Mesendoderm (in vitro differentiated cells): ENCODE data around the gene HNRNPF.

ENCODE experiments used
- DNase-seq: peaks from one replicate; pipeline ENCODE4 v3.0.0; 2013
- H2AK5ac ChIP-seq: 2 replicates; pipeline ENCODE4 v1.6.1; 2013; ENCODE audit warnings: low read length, inconsistent platforms
- H2BK120ac ChIP-seq: 2 replicates; pipeline ENCODE4 v1.6.1; 2013; ENCODE audit warnings: low read depth, mild to moderate bottlenecking, low read length, moderate library complexity, mixed read lengths
- H2BK15ac ChIP-seq: replicated peaks from 2 replicates; pipeline ENCODE4 v1.6.1; 2013; ENCODE audit warnings: low read depth, mild to moderate bottlenecking, moderate library complexity
- H2BK5ac ChIP-seq: 2 replicates; pipeline ENCODE4 v1.6.1; 2013; ENCODE audit warnings: low read length, inconsistent platforms
- H3K18ac ChIP-seq: 2 replicates; pipeline ENCODE4 v1.6.1; 2013; ENCODE audit warnings: mild to moderate bottlenecking, low read length, mixed read lengths
- H3K23ac ChIP-seq: one replicate; pipeline ENCODE4 v1.6.1; 2013; ENCODE audit warnings: low read length
- H3K27ac ChIP-seq: 2 replicates; pipeline ENCODE4 v1.5.1; 2013; ENCODE audit warnings: low read depth, mild to moderate bottlenecking, inconsistent platforms, low read length, moderate library complexity
- H3K27me3 ChIP-seq: 2 replicates; pipeline ENCODE4 v1.6.1; 2013; ENCODE audit warnings: low read length, control low read depth, mild to moderate bottlenecking, inconsistent platforms; ENCODE audit not compliant: insufficient read depth, poor library complexity
- H3K36me3 ChIP-seq: 2 replicates; pipeline ENCODE4 v1.6.1; 2013; ENCODE audit warnings: low read length, inconsistent platforms; ENCODE audit not compliant: control insufficient read depth, insufficient read depth
- H3K4ac ChIP-seq: one replicate; pipeline ENCODE4 v1.6.1; 2013; ENCODE audit warnings: low read depth, mild to moderate bottlenecking, low read length, moderate library complexity
- H3K4me1 ChIP-seq: 2 replicates; pipeline ENCODE4 v1.6.1; 2013; ENCODE audit warnings: low read depth, low read length, inconsistent platforms; ENCODE audit not compliant: control insufficient read depth
- H3K4me2 ChIP-seq: 2 replicates; pipeline ENCODE4 v1.6.1; 2013; ENCODE audit warnings: low read length
- H3K4me3 ChIP-seq: 2 replicates; pipeline ENCODE4 v1.5.1; 2013; ENCODE audit warnings: mild to moderate bottlenecking, low read length
- H3K56ac ChIP-seq: one replicate; pipeline ENCODE4 v1.6.1; 2013; ENCODE audit warnings: low read length
- H3K79me1 ChIP-seq: 2 replicates; pipeline ENCODE4 v1.6.1; 2013; ENCODE audit warnings: low read length, inconsistent platforms
- H3K79me2 ChIP-seq: 2 replicates; pipeline ENCODE4 v1.6.1; 2013; ENCODE audit warnings: mild to moderate bottlenecking, low read length; ENCODE audit not compliant: control insufficient read depth, insufficient read depth
- H3K9ac ChIP-seq: 2 replicates; pipeline ENCODE4 v1.6.1; 2013; ENCODE audit warnings: low read length, inconsistent platforms
- H4K5ac ChIP-seq: one replicate; pipeline ENCODE4 v1.6.1; 2013; ENCODE audit warnings: low read length
- H4K8ac ChIP-seq: one replicate; pipeline ENCODE4 v1.6.1; 2013; ENCODE audit warnings: low read depth, mild to moderate bottlenecking, control low read depth, low read length, moderate library complexity
- WGBS: extraction: QIAGEN DNeasy Blood & Tissue Kit; methylation state at CpG from one replicate; pipeline ENCODE4 v1.1.7; 2013; ENCODE audit warnings: low lambda C conversion rate, missing lambda C conversion rate; ENCODE audit not compliant: insufficient coverage; ENCODE audit errors: extremely low coverage; 5-methylcytosine and 5-hydroxymethylcytosine counted together

The HNRNPF gene

GRCh38 chr10:43389867-43390266, 19.1 kb downstream of the HNRNPF start:
- Histone ChIP-seq H3K23ac (no peak overlapping the region), H3K4me3 (no peak overlapping the region), H2BK5ac (no peak overlapping the region), H3K36me3 (peaks cover 27% of the 10 kb centered on the region), H3K79me2 (peaks cover 57% of the 10 kb centered on the region), H3K4ac (no peak overlapping the region), H2BK120ac (no peak overlapping the region), H4K8ac (no peak overlapping the region), H4K5ac (no peak overlapping the region), H3K18ac (no peak overlapping the region), H3K4me2 (no peak overlapping the region), H2BK15ac (no peak overlapping the region), H3K4me1 (peaks cover 3% of the 10 kb centered on the region), H3K56ac (no peak overlapping the region), H3K27me3 (no peaks in the 10 kb centered on the region), H3K27ac (no peak overlapping the region), H3K9ac (no peak overlapping the region), H2AK5ac (no peak overlapping the region), H3K79me1 (peaks cover 32% of the 10 kb centered on the region)
- WGBS: no CpG with 5 or more reads among the region's 3 CpGs
- DNase-seq: peak; percentile 57

- Histone ChIP-seq H2AK5ac (no peak overlapping the region), H3K79me1 (peaks cover 25% of the 10 kb centered on the region), H3K4me1 (peaks cover 3% of the 10 kb centered on the region), H4K5ac (no peak overlapping the region), H3K18ac (no peak overlapping the region), H3K27ac (no peak overlapping the region), H3K4ac (no peak overlapping the region), H2BK15ac (no peak overlapping the region), H3K23ac (no peak overlapping the region), H3K36me3 (peaks cover 21% of the 10 kb centered on the region), H3K79me2 (peaks cover 38% of the 10 kb centered on the region), H3K27me3 (no peaks in the 10 kb centered on the region), H2BK120ac (no peak overlapping the region), H4K8ac (no peak overlapping the region), H3K4me3 (no peak overlapping the region), H3K4me2 (no peak overlapping the region), H3K56ac (no peak overlapping the region), H2BK5ac (no peak overlapping the region), H3K9ac (no peak overlapping the region)
- no peak for DNase-seq
- no CpG with 5 or more reads among the region's 5 CpGs for WGBS
Measured at GRCh38 chr10:43387678-43388032, 21.3 kb downstream of the HNRNPF start.

DNA sequence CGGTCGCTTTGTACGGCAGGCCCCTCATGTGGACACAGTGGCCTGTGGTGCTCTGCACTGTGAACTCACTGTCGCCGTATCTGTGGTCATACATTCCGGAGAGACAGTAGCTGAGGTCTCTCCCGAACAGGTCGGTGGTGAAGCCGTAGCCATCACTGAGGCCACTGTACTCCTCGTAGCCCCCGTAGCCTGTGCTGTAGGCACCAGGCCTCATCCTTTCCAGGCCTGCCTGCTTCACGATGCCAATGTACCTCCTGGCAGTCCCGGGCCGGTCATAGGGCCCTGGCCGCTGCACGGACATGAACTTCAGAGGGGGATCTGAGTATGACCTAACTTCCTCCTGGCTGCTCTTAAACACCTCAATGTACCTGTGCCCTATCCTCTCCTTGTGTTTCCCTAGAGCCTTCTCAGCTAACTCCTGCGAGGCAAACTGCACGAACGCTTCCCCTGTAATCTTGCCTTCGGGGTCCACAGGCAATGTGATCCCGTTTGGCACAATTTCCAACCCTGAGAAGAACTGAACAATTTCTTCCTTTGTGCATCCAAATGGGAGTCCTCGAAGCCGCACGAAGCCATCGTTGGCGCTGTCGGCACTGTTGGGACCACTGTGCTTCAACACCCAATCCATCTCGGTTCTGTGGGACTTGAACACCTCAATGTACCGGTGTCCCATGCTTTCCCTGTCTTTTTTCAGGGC, 21.9 kb downstream of the HNRNPF start:
- no peak overlapping the region for H2BK15ac ChIP-seq
- H4K8ac ChIP-seq: no peak overlapping the region
- H4K5ac ChIP-seq: no peak overlapping the region
- no peak overlapping the region for H2AK5ac ChIP-seq
- peaks cover 34% of the 10 kb centered on the region for H3K79me2 ChIP-seq
- no peaks in the 10 kb centered on the region for H3K27me3 ChIP-seq
- H2BK120ac ChIP-seq: no peak overlapping the region
- no peak overlapping the region for H2BK5ac ChIP-seq
- H3K27ac ChIP-seq: no peak overlapping the region
- H3K56ac ChIP-seq: no peak overlapping the region
- no peak overlapping the region for H3K23ac ChIP-seq
- peaks cover 23% of the 10 kb centered on the region for H3K79me1 ChIP-seq
- no peak overlapping the region for H3K9ac ChIP-seq
- no peak for DNase-seq
- peaks cover 3% of the 10 kb centered on the region for H3K4me1 ChIP-seq
- H3K4ac ChIP-seq: no peak overlapping the region
- H3K36me3 ChIP-seq: peaks cover 19% of the 10 kb centered on the region
- WGBS: no CpG with 5 or more reads among the region's 29 CpGs
- no peak overlapping the region for H3K4me2 ChIP-seq
- no peak overlapping the region for H3K18ac ChIP-seq
- no peak overlapping the region for H3K4me3 ChIP-seq

GRCh38 chr10:43386549-43386948, 22.4 kb downstream of the HNRNPF start:
- Histone ChIP-seq H2AK5ac (no peak overlapping the region), H3K18ac (no peak overlapping the region), H2BK120ac (no peak overlapping the region), H3K27me3 (no peaks in the 10 kb centered on the region), H3K27ac (no peak overlapping the region), H2BK15ac (no peak overlapping the region), H3K23ac (no peak overlapping the region), H3K56ac (no peak overlapping the region), H3K79me2 (peaks cover 29% of the 10 kb centered on the region), H3K36me3 (peaks cover 16% of the 10 kb centered on the region), H4K5ac (no peak overlapping the region), H3K79me1 (peaks cover 20% of the 10 kb centered on the region), H3K4me3 (no peak overlapping the region), H3K4ac (no peak overlapping the region), H3K4me1 (peaks cover 3% of the 10 kb centered on the region), H3K4me2 (no peak overlapping the region), H2BK5ac (no peak overlapping the region), H3K9ac (no peak overlapping the region), H4K8ac (no peak overlapping the region)
- DNase-seq: no peak
- WGBS: no CpG with 5 or more reads among the region's 4 CpGs

DNA sequence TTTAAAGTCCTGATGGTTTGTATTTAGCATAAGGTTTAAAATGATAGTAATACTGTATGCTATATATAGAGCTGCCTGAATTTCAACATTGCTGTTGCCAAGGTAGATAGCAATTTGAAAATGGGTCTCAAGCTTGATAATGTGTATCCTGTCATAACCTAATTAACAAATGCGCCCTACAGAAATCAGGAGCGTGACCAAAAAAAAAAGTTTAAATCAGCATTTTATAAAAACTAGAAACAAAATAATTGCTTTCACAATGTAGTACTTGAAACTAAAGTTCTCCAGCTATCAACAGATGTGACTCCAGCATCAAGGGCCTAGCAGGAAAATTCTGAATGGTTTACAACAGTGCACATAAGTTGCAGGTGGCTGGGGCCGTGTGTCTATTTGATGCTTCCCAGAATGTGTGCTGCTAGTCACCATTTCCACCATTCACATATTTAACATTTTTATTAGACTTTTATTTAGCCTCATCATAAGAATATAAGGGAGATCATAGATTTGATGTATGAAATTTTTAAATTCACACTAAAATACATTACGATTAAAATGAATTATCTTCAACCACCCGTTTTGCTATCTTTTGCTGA, 23.5 kb downstream of the HNRNPF start:
- peaks cover 18% of the 10 kb centered on the region for H3K79me1 ChIP-seq
- no CpG with 5 or more reads among the region's 5 CpGs for WGBS
- DNase-seq: no peak
- peaks cover 1% of the 10 kb centered on the region for H3K4me1 ChIP-seq
- H3K36me3 ChIP-seq: peaks cover 14% of the 10 kb centered on the region
- H3K4ac ChIP-seq: no peak overlapping the region
- H4K8ac ChIP-seq: no peak overlapping the region
- no peak overlapping the region for H4K5ac ChIP-seq
- H3K79me2 ChIP-seq: peaks cover 21% of the 10 kb centered on the region
- no peak overlapping the region for H3K56ac ChIP-seq
- H2AK5ac ChIP-seq: no peak overlapping the region
- no peak overlapping the region for H3K4me2 ChIP-seq
- H3K9ac ChIP-seq: no peak overlapping the region
- H2BK120ac ChIP-seq: no peak overlapping the region
- no peak overlapping the region for H3K18ac ChIP-seq
- H2BK5ac ChIP-seq: no peak overlapping the region
- H3K23ac ChIP-seq: no peak overlapping the region
- no peaks in the 10 kb centered on the region for H3K27me3 ChIP-seq
- no peak overlapping the region for H2BK15ac ChIP-seq
- H3K27ac ChIP-seq: no peak overlapping the region
- no peak overlapping the region for H3K4me3 ChIP-seq
